RWPE1 (cell line): Measurements from ENCODE around the gene C3orf85.

Experiments
- CTCF ChIA-PET: fragments of 350-600 bp; sonication (Branson Sonifier 250); formaldehyde crosslinking; extraction: SDS; loops from one replicate; lab custom pipeline; 2021; lab: Yijun Ruan, JAX
- POLR2A ChIA-PET: fragments of 400-600 bp; formaldehyde crosslinking; extraction: SDS; loops from one replicate; lab custom pipeline; 2020; ENCODE audit warnings: antibody characterized with exemption; ENCODE audit not compliant: low non-redundant PET; lab: Yijun Ruan, JAX
- DNase-seq: peaks from one replicate; pipeline ENCODE4 v3.0.0; 2012; ENCODE audit warnings: low spot score
- H3K27ac ChIP-seq: fragments of 450-650 bp; 2 replicates; pipeline ENCODE4 v1.5.1; 2017
- TF ChIP-seq, protein P1 (sequence below): fragments of 450-650 bp; conservative IDR thresholded peaks from 2 replicates; pipeline ENCODE4 v1.5.1; 2017; ENCODE audit warnings: low read depth, mild to moderate bottlenecking

The C3orf85 gene

DNA sequence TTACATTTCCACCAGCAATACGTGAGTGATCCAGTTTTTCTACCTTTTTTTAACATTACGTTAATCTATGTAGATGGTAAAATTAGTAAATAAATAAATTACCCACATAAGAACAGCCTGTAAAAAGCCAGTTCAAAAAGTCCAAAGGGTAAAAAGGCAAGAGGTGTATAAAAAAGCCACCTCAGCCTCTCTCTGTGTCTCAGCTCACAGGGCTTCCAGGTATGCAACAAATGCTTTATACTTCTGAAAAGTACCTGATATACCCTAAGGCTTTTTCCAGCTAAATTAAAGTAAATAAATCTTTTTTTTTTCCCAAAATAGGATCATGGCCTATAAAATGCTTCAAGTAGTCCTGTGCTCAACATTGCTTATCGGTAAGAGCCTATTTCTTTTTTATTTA, at the start of gene C3orf85:
Gene C3orf85 (plus strand): TSS at position 197 of the 400 bp plus-strand sequence. CDS start 129 bp downstream, at position 326.
- TF ChIP-seq, protein P1, sequence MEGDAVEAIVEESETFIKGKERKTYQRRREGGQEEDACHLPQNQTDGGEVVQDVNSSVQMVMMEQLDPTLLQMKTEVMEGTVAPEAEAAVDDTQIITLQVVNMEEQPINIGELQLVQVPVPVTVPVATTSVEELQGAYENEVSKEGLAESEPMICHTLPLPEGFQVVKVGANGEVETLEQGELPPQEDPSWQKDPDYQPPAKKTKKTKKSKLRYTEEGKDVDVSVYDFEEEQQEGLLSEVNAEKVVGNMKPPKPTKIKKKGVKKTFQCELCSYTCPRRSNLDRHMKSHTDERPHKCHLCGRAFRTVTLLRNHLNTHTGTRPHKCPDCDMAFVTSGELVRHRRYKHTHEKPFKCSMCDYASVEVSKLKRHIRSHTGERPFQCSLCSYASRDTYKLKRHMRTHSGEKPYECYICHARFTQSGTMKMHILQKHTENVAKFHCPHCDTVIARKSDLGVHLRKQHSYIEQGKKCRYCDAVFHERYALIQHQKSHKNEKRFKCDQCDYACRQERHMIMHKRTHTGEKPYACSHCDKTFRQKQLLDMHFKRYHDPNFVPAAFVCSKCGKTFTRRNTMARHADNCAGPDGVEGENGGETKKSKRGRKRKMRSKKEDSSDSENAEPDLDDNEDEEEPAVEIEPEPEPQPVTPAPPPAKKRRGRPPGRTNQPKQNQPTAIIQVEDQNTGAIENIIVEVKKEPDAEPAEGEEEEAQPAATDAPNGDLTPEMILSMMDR, result no peak
- ChIA-PET CTCF (no interaction called here), POLR2A (no interaction called here)
- H3K27ac ChIP-seq, result no peak within 1 kb of the TSS
- no peak for DNase-seq

GRCh38 chr3:109089265-109089664, 47.3 kb upstream of the C3orf85 start:
- DNase-seq, result no peak
- no peak overlapping the region for H3K27ac ChIP-seq
- CTCF ChIA-PET, result no interaction called here
- POLR2A ChIA-PET, result no interaction called here
- TF ChIP-seq, protein P1, result no peak

DNA sequence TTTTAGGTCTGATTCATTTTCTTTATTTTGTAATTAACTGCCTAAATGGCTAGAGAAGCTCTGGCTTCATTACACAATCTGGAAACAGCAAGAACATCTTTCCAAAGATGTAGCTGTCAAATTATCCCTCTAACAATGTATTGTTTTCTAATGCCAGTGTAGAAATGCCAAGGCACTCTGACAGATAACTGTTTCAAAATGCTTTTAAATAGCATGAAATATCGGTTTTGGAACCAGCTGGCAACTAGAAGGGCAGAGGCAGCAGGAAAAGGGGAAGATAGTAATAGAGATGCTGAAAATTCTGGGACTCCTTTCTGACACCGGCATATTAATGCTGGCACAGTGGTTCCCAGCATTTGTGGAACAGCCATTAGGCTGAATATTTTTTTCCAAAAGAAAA, 44.7 kb upstream of the C3orf85 start:
- TF ChIP-seq, protein P1, result no peak
- H3K27ac ChIP-seq, result no peak overlapping the region
- ChIA-PET POLR2A (no interaction called here), CTCF (interaction anchor here (0.6 kb wide), 1 partner anchor 280 kb away, joined by 4 read pairs; no protein-coding TSS in a partner anchor)
- no peak for DNase-seq

DNA sequence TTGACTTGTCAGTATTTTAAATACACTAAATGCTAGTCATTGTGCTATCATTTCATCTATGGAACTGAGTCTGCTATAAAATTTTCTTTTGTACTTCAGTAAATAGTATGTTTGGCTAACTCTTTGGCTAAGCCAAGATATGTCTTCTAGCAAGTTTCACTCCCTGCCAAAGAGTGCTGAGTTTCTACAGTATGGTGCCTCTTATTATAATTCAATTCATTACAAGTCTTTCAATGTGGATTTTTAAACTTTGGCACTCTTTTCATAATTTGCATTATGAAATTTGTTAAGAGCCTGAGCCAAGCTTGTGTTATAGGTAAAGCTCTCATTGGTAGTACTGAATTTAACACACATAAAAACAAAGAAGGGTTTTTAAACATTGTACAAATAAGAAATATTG, 43.0 kb upstream of the C3orf85 start:
- DNase-seq, result no peak
- CTCF ChIA-PET, result interaction anchor here (0.6 kb wide), 1 partner anchor 1211 kb away, joined by 3 read pairs; no protein-coding TSS in a partner anchor
- TF ChIP-seq, protein P1, result no peak
- no peak overlapping the region for H3K27ac ChIP-seq
- POLR2A ChIA-PET, result no interaction called here

DNA sequence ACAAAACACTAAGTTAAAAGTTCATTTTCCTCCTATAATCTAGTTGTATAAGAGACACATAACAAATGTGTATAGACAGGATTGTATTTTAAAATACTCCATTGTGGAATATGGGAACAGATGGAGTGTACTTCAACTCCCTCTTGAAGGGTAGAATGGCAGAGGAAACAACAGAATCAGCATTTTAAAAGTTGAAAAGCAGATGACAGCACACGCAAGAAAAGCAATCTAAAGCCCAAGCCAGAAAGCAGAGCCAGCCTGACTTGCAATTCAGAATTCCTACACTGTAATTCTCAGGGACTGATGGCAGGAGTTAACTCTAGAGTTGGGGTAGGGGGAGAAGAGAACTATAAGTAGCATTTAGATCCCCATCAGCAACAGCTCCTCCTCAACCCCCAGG, 41.4 kb upstream of the C3orf85 start:
- TF ChIP-seq, protein P1, result no peak
- no peak for DNase-seq
- POLR2A ChIA-PET, result no interaction called here
- no peak overlapping the region for H3K27ac ChIP-seq
- CTCF ChIA-PET, result no interaction called here

DNA sequence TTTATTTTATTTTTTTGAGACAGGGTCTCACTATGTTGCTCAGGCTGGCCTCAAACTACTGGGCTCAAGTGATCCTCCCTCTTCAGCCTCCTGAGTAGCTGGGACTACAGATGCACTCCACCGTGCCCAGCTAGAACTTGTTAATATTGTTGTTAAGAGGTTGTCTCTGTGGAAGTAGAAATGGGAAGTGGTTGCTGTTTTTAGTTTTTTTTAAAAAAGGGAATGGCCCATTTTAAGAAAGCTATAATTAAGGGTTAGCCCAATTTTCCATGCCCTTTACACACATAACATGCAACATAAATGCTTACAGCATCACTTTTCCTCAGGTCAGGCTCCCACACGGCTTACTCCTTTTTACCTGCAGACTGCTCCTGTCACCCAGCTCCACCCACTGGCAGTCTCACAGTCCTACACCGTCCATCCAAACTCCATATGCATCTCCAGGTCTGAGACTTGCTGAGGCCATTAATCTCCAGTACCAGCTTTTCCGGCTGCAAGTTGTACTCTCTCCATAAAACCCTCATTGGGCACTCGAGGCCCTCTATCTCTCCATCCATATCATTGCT, 38.4 kb upstream of the C3orf85 start:
- ChIA-PET POLR2A (no interaction called here), CTCF (interaction anchor here (0.5 to 1.1 kb wide), 4 partner anchors 11 to 335 kb away, joined by 3 to 6 read pairs (median 4); no protein-coding TSS in a partner anchor)
- no peak overlapping the region for H3K27ac ChIP-seq
- DNase-seq, result peak; percentile 21
- TF ChIP-seq, protein P1, result peak; percentile 15; the same call in 1 of the 2 replicates
